ENCODE results near the gene B3GNT3.

B3GNT3 gene

DNA sequence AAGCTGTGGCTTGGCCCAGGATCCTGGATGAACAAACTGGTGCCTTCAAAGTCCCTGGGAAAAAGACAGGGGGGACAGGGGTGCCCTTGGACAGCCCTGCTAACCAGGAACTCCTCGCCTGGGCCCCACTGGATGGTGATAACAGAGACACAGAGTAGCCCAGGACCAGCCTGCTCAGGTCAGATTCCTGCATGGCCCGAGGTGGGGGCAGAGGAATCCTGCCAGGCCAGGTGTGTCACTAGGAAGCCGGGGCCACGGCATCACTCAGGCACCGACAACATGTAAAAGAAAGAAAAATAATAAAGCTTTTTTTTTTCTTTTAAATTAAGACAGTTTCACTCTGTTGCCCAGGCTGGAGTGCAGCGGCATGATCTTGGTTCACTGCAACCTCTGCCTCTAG, 59.1 kb downstream of the B3GNT3 start:
- DNase-seq (ENCODE audit: low read depth, low spot score): no peak
- H3K27ac ChIP-seq: no peak overlapping the region

DNA sequence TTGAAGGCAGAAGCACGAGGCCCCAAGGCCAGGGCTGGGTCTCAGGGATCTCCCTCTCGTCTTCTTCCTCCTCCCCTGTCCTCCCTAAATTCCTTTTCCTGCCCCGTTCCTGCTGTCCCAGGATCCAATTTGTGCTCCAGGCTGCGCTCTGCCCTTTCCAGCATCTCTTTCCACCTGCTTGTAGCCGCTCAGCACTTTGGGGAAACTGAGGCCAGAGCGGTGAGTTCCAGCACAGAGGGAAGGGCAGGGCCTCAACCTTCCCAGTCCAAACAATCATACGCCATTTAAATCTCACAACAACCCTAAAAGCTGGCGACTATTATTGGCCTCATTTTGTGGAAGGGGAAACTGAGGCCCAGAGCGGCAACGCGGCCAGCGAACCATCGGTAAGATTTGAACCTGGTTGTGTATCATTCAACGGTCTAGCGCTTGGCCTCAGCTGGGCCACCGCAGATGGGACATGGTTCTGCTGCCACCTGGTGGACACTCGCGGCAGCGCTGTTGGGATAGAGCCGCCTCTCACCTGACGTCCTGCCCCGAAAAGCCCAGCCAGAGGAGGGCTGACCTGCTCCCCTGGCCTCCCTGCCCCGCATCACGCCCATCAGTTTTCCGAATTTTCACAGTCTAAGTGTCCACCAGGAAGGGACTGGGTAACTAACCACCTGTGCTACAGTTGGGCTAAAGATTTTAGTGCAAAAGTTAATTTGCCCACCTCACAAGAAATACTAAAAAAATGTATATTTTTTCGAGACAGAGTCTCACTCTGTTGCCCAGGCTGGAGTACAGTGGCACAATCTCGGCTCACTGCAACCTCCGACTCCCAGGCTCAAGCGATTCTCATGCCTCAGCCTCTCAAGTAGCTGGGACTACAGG, 60.6 kb downstream of the B3GNT3 start:
- H3K27ac ChIP-seq: no peak overlapping the region
- no peak for DNase-seq (ENCODE audit: low read depth, low spot score)

DNA sequence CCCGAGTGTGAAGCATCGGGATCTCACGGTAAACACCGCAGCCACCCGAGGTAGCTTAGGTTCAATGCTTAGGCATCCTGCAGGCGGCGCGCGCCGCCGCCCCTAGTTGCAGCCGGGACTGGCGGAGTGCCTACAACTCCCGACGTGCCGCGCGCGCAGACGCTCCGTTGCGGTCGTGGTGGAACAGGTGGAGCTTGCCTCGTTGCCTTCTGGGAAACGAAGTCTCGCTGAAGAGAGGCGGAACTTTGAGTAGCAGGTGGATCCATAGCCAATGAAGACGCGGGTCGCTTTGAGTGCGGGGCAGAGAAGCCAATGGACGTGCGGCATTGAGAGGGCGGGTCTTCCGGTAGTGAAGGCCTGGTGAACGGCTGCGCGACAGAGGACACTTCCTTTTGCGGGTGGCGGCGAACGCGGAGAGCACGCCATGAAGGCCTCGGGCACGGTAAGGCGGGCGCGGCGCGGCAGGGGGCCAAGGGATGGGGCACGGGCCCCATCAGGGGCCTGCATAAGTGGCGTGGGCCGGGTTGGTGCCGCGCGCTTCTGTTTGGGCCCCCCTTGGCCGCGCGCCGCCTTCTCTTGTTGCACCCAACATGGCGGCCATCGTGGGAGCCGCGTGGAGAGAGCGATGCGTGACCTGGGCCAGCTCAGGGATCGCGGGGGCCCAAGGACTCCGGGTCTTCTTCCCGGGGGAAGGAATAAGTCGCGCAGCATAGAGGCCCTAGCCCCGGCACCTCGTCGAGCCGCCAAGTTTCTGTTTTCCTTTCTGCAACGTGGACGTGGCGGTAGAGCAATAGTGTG, 64.8 kb downstream of the B3GNT3 start, which contains the start of gene RPL18A:
Gene RPL18A (plus strand): TSS at position 378 of the 798 bp plus-strand sequence. CDS start 47 bp downstream, at position 425.
- peak; percentile 99 for DNase-seq (ENCODE audit: low read depth, low spot score)
- peak within 1 kb of the TSS; percentile 74 for H3K27ac ChIP-seq

DNA sequence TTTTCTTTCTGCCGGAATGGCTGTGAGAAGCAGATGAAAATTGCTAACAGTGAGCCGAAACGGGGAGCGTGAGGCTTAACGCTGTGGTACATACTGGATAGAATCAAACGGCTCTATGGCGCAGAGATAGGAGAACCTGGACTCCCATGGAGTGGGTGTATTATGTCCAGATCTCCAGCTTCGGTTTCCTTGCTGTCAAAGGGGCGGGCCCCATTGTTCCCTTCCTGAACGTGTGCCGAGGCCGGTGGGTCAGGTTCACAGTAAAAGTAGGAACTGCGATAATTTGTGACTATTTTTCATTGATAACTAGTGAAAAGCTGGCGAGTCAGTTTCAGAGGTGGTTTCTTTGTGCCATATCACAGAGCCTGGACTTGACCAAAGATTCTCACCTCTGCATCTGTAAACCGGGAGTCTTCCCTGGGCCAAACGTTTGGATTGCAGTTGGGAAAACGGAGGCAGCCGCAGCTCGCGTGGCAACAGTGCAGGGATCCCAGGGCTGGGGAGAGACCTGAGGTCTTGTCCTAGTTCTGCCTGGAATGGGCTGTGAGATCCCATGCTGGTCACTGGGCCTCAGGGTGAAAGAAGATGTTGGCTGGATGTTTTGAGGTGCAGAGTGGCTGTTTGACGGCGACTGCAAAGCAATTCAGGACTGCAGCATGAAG, 65.5 kb downstream of the B3GNT3 start:
- H3K27ac ChIP-seq: peak overlapping the region; percentile 74
- DNase-seq (ENCODE audit: low read depth, low spot score): no peak

DNA sequence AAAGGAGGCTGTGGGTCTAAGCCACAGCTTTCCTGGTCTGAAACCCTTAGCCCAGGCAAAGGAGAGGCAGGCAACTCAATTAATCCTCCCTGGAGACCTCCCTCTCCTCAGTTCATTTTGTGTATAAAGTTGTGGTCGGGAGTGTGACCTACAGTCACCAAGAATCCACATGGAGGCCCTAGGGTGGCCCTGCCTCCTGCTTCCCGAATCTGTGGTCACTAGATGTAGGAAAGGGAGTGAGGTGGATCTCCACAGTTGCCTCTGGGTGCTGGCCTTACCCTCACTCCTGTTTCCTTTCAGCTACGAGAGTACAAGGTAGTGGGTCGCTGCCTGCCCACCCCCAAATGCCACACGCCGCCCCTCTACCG, 66.0 kb downstream of the B3GNT3 start:
- no peak for DNase-seq (ENCODE audit: low read depth, low spot score)
- peak overlapping the region; percentile 74 for H3K27ac ChIP-seq

DNA sequence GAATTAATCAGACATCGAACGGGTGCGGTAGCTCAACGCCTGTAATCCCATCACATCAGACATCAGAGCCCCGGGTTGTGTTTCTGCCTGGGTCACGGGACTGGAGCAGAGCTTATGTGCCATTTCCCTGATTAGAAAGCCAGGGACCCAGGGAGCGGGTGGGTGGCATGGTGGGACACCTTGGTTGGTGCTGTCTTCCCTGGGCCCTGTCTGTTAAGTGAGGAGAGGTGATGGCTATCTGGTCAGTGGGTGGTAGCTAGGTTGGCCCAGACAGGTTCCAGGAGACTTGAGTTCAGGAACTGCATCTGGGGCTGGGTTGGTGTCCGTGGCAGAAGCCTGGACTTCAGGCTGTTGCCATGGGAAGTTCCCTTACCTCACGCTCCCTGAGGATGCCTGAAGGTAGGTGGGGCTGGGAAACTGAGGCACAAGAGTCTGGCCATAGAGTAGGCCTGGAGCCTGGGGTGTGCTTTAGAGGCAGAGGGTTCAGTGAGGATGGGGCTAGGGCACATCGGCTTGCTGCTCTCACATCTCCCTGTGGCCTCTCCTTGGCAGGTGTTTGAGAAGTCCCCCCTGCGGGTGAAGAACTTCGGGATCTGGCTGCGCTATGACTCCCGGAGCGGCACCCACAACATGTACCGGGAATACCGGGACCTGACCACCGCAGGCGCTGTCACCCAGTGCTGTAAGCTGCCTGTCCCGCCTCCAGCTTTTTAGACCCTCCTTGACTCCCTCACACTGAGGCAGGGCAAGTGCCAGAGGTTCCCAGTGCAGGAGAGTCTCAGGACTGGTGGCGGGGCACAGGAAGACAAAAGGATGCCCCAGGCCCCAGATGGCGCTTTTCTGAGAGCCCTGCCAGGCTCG, 66.8 kb downstream of the B3GNT3 start:
- no peak for DNase-seq (ENCODE audit: low read depth, low spot score)

DNA sequence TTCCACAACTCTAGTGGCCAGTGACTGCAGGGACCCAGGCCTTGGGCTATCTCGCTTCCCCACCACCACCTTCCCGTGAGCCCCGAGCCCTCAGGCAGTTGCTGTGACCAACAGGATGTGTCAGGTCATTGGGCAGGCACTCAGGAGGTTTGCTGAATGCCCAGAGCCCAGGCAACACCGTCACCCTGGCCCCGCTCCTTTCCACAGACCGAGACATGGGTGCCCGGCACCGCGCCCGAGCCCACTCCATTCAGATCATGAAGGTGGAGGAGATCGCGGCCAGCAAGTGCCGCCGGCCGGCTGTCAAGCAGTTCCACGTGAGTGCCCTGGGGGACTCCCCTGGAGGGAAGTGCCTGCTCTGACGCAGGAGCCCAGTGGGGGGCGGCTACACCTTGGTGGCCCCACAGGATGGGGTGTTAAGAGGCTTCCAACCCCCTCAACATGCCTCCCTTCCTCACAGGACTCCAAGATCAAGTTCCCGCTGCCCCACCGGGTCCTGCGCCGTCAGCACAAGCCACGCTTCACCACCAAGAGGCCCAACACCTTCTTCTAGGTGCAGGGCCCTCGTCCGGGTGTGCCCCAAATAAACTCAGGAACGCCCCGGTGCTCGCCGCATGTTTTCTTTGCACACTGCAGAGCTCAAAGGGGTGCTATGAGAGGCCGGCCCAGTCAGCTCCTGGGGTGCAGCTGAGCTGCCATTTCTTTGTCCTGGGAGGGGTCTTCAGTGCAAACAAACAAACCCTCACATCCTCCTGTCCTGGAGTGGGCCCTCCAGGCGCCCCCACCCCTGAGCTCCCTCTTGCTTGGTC, 68.0 kb downstream of the B3GNT3 start:
- H3K27ac ChIP-seq: peak overlapping the region; percentile 74
- DNase-seq (ENCODE audit: low read depth, low spot score): no peak

More for the DNA sequence above, 66.8 kb downstream of the B3GNT3 start:
- peak overlapping the region; percentile 74 for H3K27ac ChIP-seq
